MM.1S (cell line): ENCODE results near the gene RBM28.

Experiments
- CTCF ChIP-seq: fragments of 300-600 bp; sonication (generic); IDR thresholded peaks from 2 replicates; pipeline ENCODE4 v1.5.1; 2016; ENCODE audit warnings: antibody characterized with exemption, low read length, mixed read lengths
- EZH2 ChIP-seq: fragments of 300-600 bp; sonication (generic); optimal IDR thresholded peaks from 2 replicates; pipeline ENCODE3; 2017; ENCODE audit warnings: low read depth, mild to moderate bottlenecking, antibody characterized with exemption, low read length, mixed read lengths

GRCh38 chr7:128259131-128260061 lies 84.3 kb downstream of the RBM28 start:
- TF ChIP-seq EZH2 (no peak), CTCF (no peak)
